GDM1 (cell line): Measurements from ENCODE around the gene KCNH2.

ENCODE experiments used
- DNase-seq: peaks from one replicate; lab custom pipeline; 2025; lab: John Stamatoyannopoulos, UW

The KCNH2 gene

GRCh38 chr7:150959739-150960734, 18.1 kb downstream of the KCNH2 start:
- no peak for DNase-seq

GRCh38 chr7:150959081-150959480, 19.0 kb downstream of the KCNH2 start:
- no peak for DNase-seq

DNA sequence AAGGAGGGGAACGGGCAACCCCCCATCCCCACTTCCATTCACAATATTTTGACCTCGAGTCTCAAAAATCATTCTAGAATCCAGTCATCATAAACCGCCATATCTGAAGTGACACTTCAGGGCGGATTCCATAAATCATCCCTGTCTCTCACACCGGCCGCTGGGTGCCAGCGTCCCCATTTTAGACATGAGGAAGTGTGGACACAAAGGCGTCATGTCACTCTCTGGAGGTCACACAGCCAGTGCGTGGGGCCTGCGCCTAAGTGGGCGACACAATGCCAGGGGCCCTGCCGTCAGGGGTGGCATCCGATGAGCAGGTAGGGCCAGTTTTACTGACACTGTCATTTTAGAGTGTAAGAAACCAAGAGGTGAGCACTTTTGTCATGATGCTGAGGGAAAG, 19.5 kb downstream of the KCNH2 start:
- DNase-seq, result no peak

- DNase-seq, result no peak
Measured at GRCh38 chr7:150958062-150958552, 20.0 kb downstream of the KCNH2 start.

DNA sequence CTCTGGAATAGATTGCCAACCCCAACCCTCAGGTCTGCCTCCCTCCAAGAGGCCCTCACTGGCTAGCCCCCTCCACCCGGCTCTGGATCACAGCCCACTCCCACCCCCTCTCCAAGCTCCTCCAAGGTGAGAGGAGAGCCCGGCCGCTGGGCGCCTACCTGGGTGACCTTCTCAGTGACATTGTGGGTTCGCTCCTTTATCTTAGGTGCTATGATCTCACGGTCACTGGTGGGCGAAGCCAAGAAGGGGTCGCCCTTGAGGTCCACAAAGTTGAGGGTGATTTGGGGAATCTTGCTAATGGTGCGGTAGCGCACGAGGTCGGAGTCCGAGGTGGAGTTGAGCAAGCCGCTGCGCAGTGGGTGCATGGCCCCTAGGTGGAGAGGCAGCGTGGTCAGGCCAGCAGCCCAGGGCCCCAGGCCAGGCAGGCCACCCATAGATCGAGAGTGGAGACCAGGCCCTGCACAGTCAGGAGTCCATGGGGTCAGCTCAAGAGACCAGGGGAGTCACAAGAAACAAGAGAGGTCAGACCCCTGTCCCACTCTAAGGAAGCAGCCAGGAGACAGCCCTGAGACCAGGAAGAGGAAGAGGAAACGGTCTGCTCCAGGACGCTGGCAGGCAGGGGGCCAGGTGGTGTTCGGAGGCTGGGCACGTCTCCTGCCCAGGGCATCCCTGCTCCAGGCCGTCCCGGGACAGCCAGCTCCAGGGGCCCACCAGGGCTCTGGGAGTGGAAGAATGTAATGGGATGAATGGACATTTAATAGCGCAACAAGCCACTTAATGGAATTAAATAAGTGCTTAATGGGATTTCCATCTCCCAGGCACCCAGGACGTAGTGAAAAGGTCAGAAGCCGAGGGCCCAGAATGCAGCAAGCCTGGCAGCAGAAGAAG, 20.7 kb downstream of the KCNH2 start:
- no peak for DNase-seq

DNA sequence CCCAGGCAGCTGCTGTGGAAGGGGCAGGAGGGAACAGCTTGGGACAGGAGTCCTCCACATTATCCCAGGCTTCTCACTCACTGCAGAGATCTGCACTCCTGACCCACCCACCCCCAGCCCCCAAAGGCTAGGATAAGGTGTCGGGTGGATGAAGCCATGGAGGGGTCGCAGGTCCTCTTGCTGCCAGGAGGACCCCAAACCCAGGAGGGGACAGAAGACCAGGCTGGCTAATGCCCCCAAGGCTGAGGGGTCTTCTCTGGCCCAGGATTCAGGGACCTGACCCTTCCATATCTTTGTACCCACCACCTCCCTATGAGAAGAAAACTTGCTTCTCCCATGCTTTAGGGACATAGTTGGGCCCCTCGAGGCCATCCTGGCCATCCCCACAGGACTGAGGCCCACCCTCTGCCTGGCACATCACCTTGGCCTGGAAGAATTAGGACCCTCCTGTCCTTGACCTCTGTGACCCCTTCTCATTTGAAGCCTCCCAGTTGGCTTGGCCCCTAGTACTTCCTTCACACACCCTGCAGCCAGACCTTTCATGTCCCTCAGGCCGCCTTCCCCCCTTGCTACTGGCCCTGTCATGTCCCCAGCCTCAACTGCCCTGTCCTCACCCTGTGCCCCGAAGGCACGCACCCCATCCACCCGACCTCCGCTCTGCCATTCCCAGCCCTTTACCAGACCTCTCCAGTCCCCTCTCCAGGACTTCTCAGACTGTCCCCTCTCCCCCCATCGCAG, 21.6 kb downstream of the KCNH2 start:
- DNase-seq, result no peak

GRCh38 chr7:150955519-150956394, 22.4 kb downstream of the KCNH2 start:
- DNase-seq, result no peak

DNA sequence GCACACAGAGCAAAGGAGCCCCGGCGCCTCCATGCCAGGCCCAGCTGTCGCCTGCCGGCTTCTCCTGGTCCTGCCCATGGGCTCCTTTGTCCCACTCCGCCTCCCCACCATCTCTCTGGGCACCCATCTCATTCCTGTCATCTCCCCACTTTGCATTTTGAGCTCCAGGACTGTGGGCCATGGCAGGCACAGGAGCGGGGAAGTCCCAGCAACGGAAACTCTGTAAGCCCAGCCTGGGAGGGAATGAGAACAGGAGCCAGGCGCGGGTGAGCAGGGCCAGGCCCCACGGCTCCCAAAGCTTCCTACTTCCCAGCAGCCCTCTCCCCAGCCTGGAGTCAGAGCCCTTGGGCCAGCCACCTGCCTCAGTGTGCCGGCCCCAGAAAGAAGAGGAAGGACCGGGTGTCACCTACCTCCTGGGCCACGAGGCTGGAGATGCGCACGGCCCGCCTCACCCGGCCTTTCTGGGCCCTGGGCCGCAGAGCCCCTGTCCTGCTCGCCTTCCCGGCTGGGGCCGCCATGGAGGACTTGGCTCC, 23.1 kb downstream of the KCNH2 start:
- DNase-seq, result no peak

GRCh38 chr7:150954201-150954985, 23.7 kb downstream of the KCNH2 start:
- no peak for DNase-seq

GRCh38 chr7:150953061-150953997, 24.8 kb downstream of the KCNH2 start:
- DNase-seq, result no peak

GRCh38 chr7:150952331-150953050, 25.6 kb downstream of the KCNH2 start:
- DNase-seq, result no peak

DNA sequence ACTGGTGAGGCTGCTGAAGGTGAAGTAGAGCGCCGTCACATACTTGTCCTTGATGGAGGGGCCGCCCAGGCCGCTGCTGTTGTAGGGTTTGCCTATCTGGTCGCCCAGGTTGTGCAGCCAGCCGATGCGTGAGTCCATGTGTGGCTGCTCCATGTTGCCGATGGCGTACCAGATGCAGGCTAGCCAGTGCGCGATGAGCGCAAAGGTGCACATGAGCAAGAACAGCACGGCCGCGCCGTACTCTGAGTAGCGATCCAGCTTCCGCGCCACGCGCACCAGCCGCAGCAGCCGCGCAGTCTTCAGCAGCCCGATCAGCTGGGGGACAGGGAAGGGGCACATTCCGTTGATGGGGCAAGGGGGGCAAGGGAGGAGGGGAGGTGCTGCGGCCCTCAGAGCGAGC, 26.6 kb downstream of the KCNH2 start:
- DNase-seq, result no peak

DNA sequence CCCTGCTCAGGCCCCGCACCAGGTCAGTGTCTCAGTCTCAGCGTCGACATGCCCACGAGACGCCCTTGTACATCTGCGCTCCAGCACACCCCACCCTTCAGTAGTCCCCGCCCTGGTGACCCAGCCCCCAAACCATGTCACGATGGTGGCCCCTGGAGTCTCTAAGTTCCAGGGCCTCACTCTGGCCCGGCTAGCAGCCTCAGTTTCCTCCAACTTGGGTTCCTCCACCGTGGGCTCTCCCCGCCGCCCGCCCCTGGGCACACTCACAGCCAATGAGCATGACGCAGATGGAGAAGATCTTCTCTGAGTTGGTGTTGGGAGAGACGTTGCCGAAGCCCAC, 27.0 kb downstream of the KCNH2 start:
- DNase-seq, result no peak

DNA sequence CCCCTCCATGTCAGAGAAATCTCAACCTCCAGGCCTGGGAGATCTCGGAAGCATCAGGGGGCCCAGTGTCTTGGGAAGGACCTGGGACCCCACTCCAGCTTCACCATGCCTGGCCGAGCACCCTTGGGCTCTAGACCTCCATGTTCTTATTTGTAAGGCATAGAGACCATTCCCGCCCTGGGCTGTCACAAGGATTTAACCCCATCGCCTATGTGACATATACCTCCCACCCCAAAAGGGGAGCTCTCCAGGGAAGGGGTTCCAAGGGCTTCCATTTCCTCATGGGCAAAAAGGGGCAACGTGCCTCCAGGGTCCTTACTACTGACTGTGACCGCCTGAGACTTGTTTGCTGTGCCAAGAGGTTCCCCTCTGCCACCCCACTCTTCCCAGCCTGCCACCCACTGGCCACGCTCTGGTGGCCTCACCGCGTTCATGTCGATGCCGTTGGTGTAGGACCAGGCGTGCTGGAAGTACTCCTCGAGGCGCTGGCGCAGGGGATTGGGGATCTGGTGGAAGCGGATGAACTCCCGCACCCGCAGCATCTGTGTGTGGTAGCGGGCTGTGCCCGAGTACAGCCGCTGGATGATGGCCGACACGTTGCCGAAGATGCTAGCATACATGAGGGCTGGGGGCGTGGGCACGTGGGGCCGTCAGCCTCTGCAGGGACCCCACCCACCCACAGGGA, 27.5 kb downstream of the KCNH2 start:
- DNase-seq, result no peak

DNA sequence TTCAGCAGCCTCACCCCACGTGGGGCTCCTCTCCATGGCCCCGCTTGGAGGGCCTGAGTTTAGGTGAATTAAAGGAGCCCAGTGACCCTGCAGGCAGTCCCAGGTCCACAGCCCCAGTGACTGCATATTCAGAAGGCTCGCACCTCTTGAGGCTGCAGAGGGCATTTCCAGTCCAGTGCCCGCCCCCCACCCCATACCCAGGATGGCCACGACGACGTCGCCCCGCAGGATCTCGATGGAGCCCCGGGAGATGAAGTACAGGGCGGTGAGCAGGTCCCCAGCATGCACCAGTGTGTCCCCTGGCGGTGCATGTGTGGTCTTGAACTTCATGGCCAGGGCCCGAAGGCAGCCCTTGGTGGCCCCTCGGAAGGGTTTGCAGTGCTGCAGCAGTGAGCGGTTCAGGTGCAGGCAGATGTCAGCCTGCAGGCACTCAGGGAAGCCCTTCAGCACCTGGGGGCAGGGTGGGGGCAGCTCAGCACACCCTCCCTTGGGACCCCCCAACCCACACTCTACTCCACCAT, 28.1 kb downstream of the KCNH2 start:
- no peak for DNase-seq

DNA sequence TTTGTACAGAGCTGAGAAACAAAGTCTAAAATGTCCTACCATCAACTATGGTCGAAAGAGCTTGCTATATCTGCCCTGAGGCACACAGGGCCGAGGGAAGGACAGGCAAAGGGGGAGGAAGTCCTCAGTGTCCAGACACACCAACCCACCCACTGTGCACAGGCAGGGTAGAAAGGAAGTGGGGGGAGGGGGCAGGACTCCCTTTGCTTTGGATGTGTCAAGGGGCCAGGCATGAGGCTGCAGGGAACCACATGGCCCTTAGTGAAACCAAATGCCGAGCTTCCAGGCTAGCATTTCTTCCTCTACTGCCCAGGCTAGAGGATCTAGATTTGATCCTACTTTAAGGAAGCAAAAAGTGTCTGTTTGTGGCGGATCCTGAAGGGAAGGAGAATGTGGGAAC, 28.6 kb downstream of the KCNH2 start:
- DNase-seq, result no peak

DNA sequence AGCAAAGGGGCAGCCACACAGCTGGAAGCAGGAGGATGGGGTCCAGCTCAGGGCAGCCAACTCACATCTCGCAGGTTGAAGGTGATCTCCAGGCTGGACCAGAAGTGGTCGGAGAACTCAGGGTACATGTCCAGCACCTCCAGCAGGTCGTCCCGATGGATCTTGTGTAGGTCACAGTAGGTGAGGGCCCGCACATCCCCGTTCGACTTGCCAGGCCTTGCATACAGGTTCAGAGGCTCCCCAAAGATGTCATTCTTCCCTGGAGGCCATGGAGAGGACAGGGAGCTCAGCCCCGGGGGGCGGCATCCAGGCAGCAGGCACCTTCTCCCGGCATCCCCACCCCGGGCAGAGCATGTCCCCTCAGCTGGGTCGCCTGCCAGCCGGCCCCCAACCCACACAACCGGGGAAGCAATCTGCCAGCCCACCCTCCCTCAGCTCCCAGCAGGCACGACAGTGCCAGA, 29.3 kb downstream of the KCNH2 start:
- DNase-seq, result no peak
